MM.1S (cell line): ENCODE results near the gene EIF2AK3.

Experiments
- EZH2 ChIP-seq: fragments of 300-600 bp; sonication (generic); optimal IDR thresholded peaks from 2 replicates; pipeline ENCODE3; 2017; ENCODE audit warnings: low read depth, mild to moderate bottlenecking, antibody characterized with exemption, low read length, mixed read lengths
- EZH2phosphoT487 ChIP-seq: fragments of 300-600 bp; sonication (generic); IDR thresholded peaks from 2 replicates; pipeline ENCODE4 v1.6.1; 2018; ENCODE audit warnings: antibody characterized with exemption, low read length
- TF ChIP-seq, protein P1 (sequence below): fragments of 300-600 bp; sonication (generic); IDR thresholded peaks from 2 replicates; pipeline ENCODE4 v1.5.1; 2016; ENCODE audit warnings: antibody characterized with exemption, low read length, mixed read lengths

DNA sequence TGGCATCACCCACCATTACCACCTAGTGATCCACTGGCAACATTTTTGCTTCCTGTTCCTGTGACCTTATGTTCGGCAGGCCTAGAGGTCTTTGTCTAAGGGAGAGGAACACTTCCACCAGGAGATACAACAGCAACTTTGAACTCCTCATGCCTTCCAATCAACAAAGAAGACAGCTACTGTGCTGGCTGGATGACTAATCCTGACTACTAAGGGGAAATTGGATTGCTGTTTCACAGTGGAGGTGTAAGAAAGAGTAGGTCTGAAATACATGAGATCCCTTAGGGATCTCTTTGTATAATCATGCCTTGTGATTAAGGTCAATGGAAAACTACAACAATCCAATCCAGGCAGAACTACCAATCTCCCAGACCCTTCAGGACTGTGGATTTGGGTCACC is 45.2 kb downstream of the EIF2AK3 start:
- TF ChIP-seq, protein P1, sequence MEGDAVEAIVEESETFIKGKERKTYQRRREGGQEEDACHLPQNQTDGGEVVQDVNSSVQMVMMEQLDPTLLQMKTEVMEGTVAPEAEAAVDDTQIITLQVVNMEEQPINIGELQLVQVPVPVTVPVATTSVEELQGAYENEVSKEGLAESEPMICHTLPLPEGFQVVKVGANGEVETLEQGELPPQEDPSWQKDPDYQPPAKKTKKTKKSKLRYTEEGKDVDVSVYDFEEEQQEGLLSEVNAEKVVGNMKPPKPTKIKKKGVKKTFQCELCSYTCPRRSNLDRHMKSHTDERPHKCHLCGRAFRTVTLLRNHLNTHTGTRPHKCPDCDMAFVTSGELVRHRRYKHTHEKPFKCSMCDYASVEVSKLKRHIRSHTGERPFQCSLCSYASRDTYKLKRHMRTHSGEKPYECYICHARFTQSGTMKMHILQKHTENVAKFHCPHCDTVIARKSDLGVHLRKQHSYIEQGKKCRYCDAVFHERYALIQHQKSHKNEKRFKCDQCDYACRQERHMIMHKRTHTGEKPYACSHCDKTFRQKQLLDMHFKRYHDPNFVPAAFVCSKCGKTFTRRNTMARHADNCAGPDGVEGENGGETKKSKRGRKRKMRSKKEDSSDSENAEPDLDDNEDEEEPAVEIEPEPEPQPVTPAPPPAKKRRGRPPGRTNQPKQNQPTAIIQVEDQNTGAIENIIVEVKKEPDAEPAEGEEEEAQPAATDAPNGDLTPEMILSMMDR, result no peak
- no peak for TF ChIP-seq EZH2phosphoT487
- no peak for TF ChIP-seq EZH2
